Hepatic stellate cell (primary cell): ENCODE results near the gene C9orf85.
"Not testable (repeated sequence)": the region's sequence is repeated elsewhere in the genome, so short reads cannot be mapped to it uniquely, and the experiment has no call there.

Experiments used
- DNase-seq: peaks from one replicate; pipeline ENCODE4 v3.0.0; 2011; ENCODE audit warnings: low spot score

C9orf85 gene, protein sequence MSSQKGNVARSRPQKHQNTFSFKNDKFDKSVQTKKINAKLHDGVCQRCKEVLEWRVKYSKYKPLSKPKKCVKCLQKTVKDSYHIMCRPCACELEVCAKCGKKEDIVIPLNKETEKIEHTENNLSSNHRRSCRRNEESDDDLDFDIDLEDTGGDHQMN

DNA sequence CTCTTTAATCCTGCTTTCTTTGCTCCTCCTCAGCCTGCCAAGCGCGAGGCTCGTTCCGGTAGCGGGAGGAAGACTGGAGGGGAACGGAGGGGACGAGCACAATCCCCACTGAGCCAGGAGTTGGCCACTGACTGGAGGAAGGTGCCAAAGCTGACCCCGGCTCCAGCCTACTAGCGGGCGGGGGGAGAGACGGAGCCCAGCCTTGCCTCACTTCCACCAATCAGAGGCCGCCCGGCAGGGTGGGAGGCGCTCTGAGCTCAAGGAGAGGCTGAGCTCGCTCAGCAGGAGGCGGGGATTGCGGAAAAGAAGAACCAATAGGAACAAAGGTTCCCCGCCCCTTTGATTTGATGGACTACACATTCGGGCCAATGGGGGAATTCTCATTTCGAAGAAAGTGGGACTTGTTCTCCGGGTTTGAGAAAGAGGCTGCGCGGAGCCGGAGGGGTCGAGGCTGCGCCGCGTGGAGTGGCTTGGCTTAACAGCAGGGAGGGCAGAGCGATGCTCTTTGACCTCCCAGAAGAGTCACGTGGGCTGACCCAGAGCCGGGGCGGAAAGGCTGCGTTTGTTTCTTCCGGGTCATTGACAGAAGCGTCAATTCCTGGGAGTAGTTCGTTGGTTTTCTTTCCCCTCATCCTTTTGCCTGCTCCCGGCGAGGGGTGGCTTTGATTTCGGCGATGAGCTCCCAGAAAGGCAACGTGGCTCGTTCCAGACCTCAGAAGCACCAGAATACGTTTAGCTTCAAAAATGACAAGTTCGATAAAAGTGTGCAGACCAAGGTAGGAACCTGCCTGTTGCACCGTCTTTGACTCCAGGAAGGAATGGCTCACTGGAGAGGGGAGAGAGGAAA lies at the start of gene C9orf85, which contains the start of gene ABHD17B:
Gene C9orf85 (plus strand): TSS at position 579 of the 847 bp plus-strand sequence. CDS start 96 bp downstream, at position 675.
Gene ABHD17B (minus strand): TSS at position 133 of the 847 bp plus-strand sequence. CDS start 36,113 bp downstream, outside the sequence.
- peak; percentile 95 for DNase-seq

DNA sequence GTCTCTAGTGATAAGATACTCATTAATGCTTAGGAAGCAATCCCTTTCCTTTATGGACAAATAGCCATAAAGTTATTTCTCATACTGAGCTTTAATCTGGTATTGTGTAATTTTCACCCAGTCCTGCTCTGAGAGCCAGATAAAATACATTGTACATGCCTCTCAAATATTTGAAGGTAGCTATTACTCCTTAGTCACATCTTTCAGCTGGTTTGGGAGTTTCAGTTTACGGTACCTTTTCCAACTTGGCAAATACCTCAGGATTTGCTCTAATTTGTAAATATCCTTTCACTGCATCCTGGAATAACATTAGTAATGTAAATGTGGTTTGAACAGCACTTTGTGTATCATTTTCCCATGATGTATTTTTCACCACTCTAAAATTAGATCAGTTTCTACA lies 47.8 kb upstream of the C9orf85 start:
- no peak for DNase-seq

GRCh38 chr9:71875345-71875744 lies 36.1 kb upstream of the C9orf85 start:
- no peak for DNase-seq

- no peak for DNase-seq
Observed at GRCh38 chr9:71876106-71876505, 35.3 kb upstream of the C9orf85 start.

DNA sequence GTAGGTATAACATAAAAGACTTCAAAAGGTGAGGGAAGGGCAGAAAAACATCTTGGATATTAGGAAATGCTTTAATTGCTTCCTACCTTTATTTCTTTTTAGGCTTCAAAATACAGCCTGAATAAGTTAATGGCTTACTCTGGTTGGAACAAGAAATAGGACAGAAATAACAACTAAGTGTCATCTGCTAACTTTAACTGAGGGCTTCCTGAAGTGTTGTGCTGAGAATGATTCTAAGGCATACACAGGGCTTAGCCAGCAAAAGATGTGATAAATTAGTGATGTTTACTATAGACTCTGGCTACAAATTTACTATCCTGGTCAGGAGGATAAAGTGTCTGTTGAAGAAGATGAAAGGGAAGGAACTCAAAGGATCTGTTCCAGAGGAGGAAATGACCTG lies 34.6 kb upstream of the C9orf85 start:
- DNase-seq = no peak

DNA sequence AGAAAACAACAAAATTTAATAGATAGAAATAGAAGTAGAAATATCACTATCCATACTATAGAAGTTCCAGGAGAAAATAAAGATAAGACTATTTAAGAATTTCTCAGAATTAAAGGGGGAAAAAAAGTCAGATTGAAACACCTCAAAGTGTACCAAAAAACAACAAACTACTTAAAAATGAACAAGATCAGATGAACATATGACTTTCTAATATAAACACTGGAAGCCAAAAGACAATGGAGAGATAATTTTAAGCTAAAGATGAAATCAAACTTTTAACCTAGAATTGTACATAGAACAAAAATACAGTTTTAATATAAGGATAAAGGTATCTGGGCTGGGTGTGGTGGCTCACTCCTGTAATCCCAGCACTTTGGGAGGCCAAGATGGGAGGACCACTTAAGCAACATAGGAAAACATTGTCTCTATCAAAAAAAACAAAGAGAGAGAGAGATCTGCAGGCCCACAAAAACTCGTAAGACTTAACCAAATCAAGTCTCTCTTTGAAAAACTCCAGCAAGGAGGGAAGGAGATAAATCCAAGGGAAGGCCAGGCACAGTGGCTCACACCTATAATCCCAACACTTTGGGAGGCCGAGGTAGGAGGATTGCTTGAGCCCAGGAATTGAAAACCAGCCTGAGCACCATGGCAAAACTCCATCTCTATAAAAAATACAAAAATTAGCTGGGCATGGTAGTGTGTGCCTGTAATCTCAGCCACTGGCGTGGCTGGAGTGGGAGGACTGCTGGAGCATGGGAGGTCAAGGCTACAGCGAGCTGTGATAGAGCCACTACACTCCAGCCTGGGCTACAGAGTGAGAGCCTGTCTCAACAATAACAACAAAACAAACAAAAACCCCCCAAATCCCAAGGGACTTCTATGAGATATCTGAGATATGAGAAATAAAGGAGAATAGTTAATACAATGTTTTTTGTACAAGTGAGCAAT lies 32.8 kb upstream of the C9orf85 start:
- no peak for DNase-seq

DNA sequence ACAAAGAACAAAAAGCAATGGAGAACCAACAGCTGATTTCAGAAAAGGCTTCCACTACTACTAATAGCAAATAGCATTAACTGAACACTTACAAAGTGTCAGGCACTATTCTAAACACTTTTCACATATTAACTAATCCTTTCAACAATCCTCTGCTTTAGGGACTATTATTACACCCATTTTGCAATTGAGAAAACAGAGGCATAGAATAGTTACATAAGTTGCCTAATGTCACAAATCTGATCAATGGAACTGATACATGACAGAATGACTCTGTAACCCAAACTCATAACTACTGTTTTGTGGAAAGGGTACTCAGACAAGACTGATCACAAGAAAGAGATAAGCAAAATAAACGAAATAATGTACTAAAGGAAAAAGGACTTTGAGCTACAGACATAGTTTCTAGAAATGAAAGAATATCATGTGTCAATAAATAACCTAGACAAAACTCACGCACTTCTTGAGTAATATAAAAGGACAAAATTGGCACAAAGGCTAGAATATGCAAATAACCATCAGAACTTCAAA lies 31.7 kb upstream of the C9orf85 start:
- no peak for DNase-seq

DNA sequence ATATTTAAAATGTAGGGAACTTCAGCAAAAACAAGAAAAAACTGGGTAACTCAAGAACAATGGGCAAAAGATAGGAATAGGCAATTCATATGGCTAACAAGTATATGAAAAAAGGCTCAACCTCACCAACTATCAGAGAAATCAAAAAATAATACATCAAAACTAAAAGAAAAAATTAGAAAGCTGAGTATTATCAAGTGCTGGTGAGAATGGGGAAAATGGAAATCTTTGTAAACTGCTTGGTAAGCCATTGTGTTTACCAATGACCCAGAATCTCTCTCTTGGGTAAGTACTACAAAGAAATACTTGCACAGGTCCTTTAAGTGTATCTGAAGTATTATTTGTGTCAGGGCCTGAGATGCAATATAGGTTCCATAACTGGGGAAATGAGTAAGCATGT lies 27.4 kb upstream of the C9orf85 start:
- DNase-seq = no peak

GRCh38 chr9:71885467-71885866 lies 26.0 kb upstream of the C9orf85 start:
- DNase-seq = no peak

GRCh38 chr9:71886015-71886414 lies 25.4 kb upstream of the C9orf85 start:
- no peak for DNase-seq

GRCh38 chr9:71886541-71886940 lies 24.9 kb upstream of the C9orf85 start:
- no peak for DNase-seq

DNA sequence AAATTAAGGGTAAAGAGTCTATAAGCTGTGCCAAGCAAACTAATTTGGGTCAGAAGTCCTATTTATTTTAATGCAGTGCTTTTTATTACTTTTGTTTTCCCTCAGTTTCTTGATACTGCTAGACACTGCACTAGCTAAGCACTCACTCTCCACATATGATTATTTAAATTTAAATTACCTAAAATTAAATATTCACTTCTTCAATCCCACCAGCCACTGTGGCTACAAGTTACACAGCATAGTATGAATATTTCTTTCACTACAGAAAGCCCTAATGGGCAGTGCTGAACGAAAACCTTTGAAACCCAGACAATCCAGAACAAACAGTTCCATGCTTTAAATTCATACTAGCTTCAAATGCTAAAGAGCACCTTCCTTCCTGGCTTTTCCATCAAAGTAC lies 24.1 kb upstream of the C9orf85 start:
- DNase-seq = no peak

GRCh38 chr9:71890042-71890679 lies 21.3 kb upstream of the C9orf85 start:
- no peak for DNase-seq

DNA sequence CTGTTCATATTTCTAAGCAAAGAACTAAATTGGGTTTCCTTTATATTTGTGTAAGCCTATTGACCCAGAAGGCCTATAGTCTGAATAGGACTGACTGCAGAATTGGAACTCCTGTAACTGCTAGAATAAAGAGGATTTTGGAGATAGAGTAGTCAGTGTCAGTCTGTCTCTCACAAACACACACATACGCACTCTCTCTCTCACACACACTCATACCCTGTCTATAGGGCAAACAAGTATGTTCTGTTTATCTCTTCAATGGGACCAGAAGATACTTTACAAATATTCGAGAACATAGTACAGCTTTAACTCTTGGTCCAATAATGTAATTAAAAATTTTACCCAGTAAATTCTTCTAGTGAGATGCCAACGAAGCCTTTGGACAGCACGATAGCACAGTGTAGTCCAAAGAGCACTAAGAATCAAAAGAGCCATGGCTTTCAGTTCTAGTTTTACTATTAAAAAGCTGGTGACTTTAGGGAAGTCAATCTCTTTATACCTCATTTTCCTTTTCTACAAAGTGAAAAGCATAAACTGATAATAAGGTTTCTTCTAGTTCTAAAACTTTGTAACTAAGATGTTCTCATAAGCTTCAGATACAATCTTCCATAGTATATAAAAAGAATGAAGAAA lies 19.8 kb upstream of the C9orf85 start:
- DNase-seq = no peak

GRCh38 chr9:71895117-71895516 lies 16.3 kb upstream of the C9orf85 start:
- DNase-seq = no peak

- DNase-seq = no peak
Observed at GRCh38 chr9:71895955-71896354, 15.5 kb upstream of the C9orf85 start.

GRCh38 chr9:71896761-71897160 lies 14.7 kb upstream of the C9orf85 start:
- no peak for DNase-seq

DNA sequence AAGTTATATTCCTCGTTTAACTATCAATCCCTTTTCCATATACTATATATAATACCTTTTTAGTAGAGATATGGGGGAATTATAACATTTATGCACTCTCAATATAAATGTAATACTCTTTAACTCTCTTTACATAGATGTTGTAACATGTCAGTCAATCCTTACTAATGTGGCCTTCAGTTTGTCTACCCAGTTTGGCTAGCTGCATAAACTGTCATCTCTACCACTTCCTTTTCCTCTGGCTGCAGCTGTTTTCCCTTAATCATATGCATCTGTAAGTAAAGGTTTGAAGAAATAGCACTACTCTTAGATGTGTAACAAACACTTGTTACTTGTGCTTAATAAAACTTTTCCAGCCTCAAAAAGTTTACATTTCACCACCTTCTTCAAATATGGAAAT lies 13.9 kb upstream of the C9orf85 start:
- no peak for DNase-seq

DNA sequence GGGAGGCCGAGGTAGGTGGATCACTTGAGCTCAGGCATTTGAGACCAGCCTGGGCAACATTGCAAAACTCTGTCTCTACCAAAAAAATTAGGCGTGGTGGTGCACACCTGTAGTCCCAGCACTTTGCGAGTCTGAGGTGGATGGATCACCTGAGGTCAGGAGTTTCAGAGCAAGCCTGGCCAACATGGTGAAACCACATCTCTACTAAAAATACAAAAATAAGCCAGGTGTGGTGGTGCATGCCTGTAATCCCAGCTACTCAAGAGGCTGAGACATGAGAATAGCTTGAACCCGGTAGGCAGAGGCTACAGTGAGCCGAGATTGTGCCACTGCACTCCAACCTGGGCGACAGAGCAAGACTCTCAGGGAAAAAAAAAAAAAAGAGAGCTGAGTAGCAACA lies 12.7 kb upstream of the C9orf85 start:
- not testable (repeated sequence) for DNase-seq

DNA sequence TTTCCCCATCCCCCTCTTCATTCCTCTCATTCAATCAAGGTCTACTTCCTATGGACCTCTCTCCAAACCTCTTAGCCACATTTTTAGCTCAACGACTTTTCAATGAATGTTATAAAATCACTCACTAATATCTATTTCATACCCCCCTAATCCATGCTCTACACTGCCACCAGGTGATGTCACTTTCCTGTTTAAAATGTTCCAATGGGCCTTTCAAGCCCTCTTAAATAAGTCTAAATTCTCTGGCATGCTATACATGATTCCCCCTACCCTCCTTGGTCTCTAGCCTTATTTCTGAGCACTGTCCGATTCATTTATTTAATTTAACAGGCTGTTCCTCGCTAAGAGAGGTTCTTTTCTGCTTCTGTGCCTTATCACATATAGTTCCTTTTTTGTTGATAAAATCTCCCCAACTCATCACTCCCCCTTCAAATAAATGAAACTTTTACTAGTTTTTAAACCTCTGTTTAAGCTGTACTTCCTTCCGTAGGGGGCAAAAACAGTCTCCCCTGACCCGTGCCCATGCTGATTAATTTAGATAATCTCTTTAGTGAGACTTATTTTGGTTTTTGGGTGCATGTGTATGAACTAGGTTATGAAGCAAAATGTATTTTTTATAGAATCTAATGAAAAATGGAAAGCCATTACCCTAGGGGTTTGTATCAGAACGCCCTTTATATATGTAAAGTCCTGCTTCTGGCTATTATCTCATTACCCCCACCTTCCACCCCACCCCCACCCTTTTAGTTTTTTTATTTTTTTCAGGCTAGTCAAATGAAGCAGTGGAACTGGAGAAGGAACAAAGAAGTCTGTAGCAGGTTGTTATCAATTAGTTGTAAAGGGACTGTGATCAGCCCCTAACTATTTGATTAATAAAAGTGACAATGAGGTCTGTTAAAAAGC lies 9.5 kb upstream of the C9orf85 start:
- no peak for DNase-seq
